Endothelial cell of umbilical vein (primary cell): ENCODE results near the gene MB21D2. TPM values are rescaled to one million over a fixed set of nuclear protein-coding genes. Genes with fewer than 3 reads are reported as not detected.

Experiments
- BruUV-seq: library from RNA; stranded (reverse); fragments of 400-500 nt; replicated peaks from 2 replicates; lab custom pipeline; 2021; lab: Mats Ljungman, UMichigan
- CTCF ChIA-PET: fragments of 300-600, 350-600 bp; sonication (Branson Sonifier 250); formaldehyde crosslinking; loops from one replicate; lab custom pipeline; 2021; ENCODE audit warnings: antibody characterized with exemption, inconsistent platforms; lab: Charles Lee
- POLR2A ChIA-PET: fragments of 300-600, 350-600 bp; sonication (Branson Sonifier 250); formaldehyde crosslinking; loops from one replicate; lab custom pipeline; 2021; ENCODE audit warnings: antibody characterized with exemption, inconsistent platforms; lab: Charles Lee
- DNase-seq: peaks from one replicate; pipeline ENCODE4 v3.0.0-alpha.2; 2011; ENCODE audit warnings: low read depth, low spot score
- FAIRE-seq: peaks from 2 replicates; lab custom pipeline; 2011; peaks lifted over from hg19 to GRCh38; lab: Jason Lieb, UNC
- H2AFZ ChIP-seq: 2 replicates; pipeline ENCODE4 v1.6.0; 2012; ENCODE audit warnings: low read depth, low read length, control low read depth, inconsistent platforms
- H3K27ac ChIP-seq: 2 replicates; pipeline ENCODE4 v1.5.1; 2011; ENCODE audit warnings: low read depth, mild to moderate bottlenecking, control low read depth, low read length, moderate library complexity; ENCODE audit not compliant: insufficient read depth
- H3K27me3 ChIP-seq, 2 experiments: 2 replicates each; pipeline versions ENCODE4 v1.6.0 to v1.6.1; 2011; ENCODE audit warnings: low read length in 2 of 2, mixed read lengths in 1 of 2; ENCODE audit not compliant: control insufficient read depth in 2 of 2, insufficient read depth in 2 of 2
- H3K36me3 ChIP-seq, 2 experiments: 2 replicates in 1 of 2; 3 replicates in 1 of 2; pipeline ENCODE4 v1.5.1; 2011; ENCODE audit warnings: low read length in 2 of 2, mild to moderate bottlenecking in 1 of 2, moderate library complexity in 1 of 2; ENCODE audit not compliant: control insufficient read depth in 2 of 2, insufficient read depth in 2 of 2; ENCODE audit errors: extremely low read depth in 1 of 2
- H3K4me1 ChIP-seq: 3 replicates; pipeline ENCODE4 v1.5.1; 2011; ENCODE audit warnings: mild to moderate bottlenecking, low read length; ENCODE audit not compliant: control insufficient read depth, insufficient read depth; ENCODE audit errors: extremely low read depth
- H3K4me2 ChIP-seq: 2 replicates; pipeline ENCODE4 v1.6.1; 2011; ENCODE audit warnings: low read length, control low read depth, mixed read lengths; ENCODE audit not compliant: insufficient read depth
- H3K4me3 ChIP-seq, 3 experiments: fragments of 200-600 bp in 1 of 3; sonication (generic), shearing (Covaris generic) in 1 of 3; replicated peaks in 1 of 3; 2 replicates each; pipeline ENCODE4 v1.5.1; 2011 to 2016; ENCODE audit warnings: control low read depth in 3 of 3, low read length in 3 of 3, mild to moderate bottlenecking in 2 of 3, inconsistent platforms in 1 of 3, low read depth in 1 of 3, moderate library complexity in 1 of 3; ENCODE audit not compliant: insufficient read depth in 1 of 3
- H3K79me2 ChIP-seq: 2 replicates; pipeline ENCODE4 v1.6.0; 2012; ENCODE audit warnings: low read length, inconsistent platforms; ENCODE audit not compliant: control insufficient read depth, insufficient read depth
- H3K9ac ChIP-seq: replicated peaks from 2 replicates; pipeline ENCODE3; 2011; ENCODE audit warnings: low read length, control low read depth; ENCODE audit not compliant: insufficient read depth; ENCODE audit errors: extremely low read depth
- H3K9me1 ChIP-seq: replicated peaks from 3 replicates; pipeline ENCODE4 v1.6.0; 2011; ENCODE audit warnings: mild to moderate bottlenecking, low read length; ENCODE audit not compliant: control insufficient read depth, insufficient read depth; ENCODE audit errors: extremely low read depth
- H3K9me3 ChIP-seq: replicated peaks from 2 replicates; pipeline ENCODE4 v1.5.1; 2012; ENCODE audit warnings: low read length, inconsistent platforms; ENCODE audit not compliant: control insufficient read depth, insufficient read depth
- H4K20me1 ChIP-seq: replicated peaks from 2 replicates; pipeline ENCODE3; 2011; ENCODE audit warnings: mild to moderate bottlenecking, low read length; ENCODE audit not compliant: control insufficient read depth, insufficient read depth; ENCODE audit errors: extremely low read depth
- EZH2 ChIP-seq: IDR thresholded peaks from 2 replicates; pipeline ENCODE4 v1.6.1; 2012; ENCODE audit warnings: borderline replicate concordance, low read depth, mild to moderate bottlenecking, moderate library complexity, low read length, inconsistent platforms; ENCODE audit not compliant: severe bottlenecking
- FOS ChIP-seq: IDR thresholded peaks from 2 replicates; pipeline ENCODE4 v1.6.1; 2011; ENCODE audit warnings: mild to moderate bottlenecking, low read length, moderate library complexity, borderline replicate concordance; ENCODE audit not compliant: insufficient read depth
- GATA2 ChIP-seq: IDR thresholded peaks from 2 replicates; pipeline ENCODE4 v1.7.0; 2011; ENCODE audit warnings: low read depth, mild to moderate bottlenecking, moderate library complexity, mixed read lengths, low read length; ENCODE audit not compliant: insufficient read length, insufficient read depth
- JUN ChIP-seq: IDR thresholded peaks from 2 replicates; pipeline ENCODE4 v1.6.1; 2011; ENCODE audit warnings: borderline replicate concordance, low read depth; ENCODE audit not compliant: insufficient read length, insufficient read depth
- MYC ChIP-seq: IDR thresholded peaks from one replicate; pipeline ENCODE4 v1.6.1; 2011; ENCODE audit warnings: mild to moderate bottlenecking, low read depth, low read length
- POLR2A ChIP-seq: IDR thresholded peaks from 2 replicates; pipeline ENCODE4 v1.6.1; 2012; ENCODE audit warnings: low read depth, mild to moderate bottlenecking, control low read depth, low read length
- dilution Hi-C: fragments of 300-500 bp; cut with MboI; formaldehyde crosslinking; loops from one replicate; pipeline ENCODE4 v1.15.0; 2019; ENCODE audit warnings: low sequenced_read_pairs; ENCODE audit not compliant: extremely low pct_ligation_motif_present
- intact Hi-C: fragments of 100-400 bp; cut with micrococcal nuclease; formaldehyde crosslinking; loops from one replicate; pipeline ENCODE4 v1.10.0; 2022
- polyA plus RNA-seq, 4 experiments: library from polyadenylated mRNA; depleted of rRNA in 3 of 4; stranded (reverse) in 3 of 4; unstranded in 1 of 4; fragments of >200 nt; gene quantifications; 2 replicates each; pipeline versions ENCODE4 v1.2.1 to v1.2.3, GENCODE V29; 2011 to 2012; ENCODE audit warnings: missing spikeins in 1 of 4
- total RNA-seq: library from RNA; stranded (reverse); gene quantifications from 2 replicates; pipeline ENCODE4 v1.2.3, GENCODE V29; 2021
- TF ChIP-seq, protein P1 (sequence below), 2 donors: IDR thresholded peaks; 1 replicate in 1 of 2; 2 replicates in 1 of 2; pipeline ENCODE4 v1.5.1; 2011; ENCODE audit warnings: low read length in 2 of 2, mild to moderate bottlenecking in 2 of 2, moderate library complexity in 2 of 2, control low read depth in 1 of 2, inconsistent platforms in 1 of 2, low read depth in 1 of 2; ENCODE audit not compliant: insufficient read depth in 1 of 2; ENCODE audit errors: extremely low read depth in 1 of 2
- TF ChIP-seq, protein P2 (sequence below): IDR thresholded peaks from 2 replicates; pipeline ENCODE4 v1.6.1; 2011; ENCODE audit not compliant: insufficient read depth, insufficient read length

MB21D2 gene
- total and polyA plus RNA-seq, 2 donors (not counting 3 experiments of a cell fraction or from before 2014, with no cell fraction given): 6.7 to 7.4 TPM

DNA sequence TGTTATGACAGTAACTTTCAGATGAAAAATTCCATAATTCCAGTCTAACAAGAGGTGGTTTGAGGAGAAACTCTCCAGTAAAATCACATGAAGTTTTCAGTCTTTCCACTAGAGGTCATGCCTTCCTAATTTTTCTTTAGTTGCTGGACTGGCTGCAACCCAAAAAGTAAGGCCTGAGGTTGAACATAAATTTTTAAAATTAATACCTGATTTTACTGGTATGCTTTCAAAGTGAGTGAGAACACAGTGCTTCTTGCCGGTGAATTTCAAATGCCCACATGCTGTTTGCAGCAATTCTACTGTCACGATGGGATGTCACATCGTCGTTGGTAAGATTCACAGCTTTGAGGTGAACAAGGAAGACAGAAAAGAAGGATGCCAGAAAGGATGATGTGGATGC is 101.3 kb downstream of the MB21D2 start:
- no peak for FAIRE-seq
- no peak overlapping the region for H2AFZ ChIP-seq
- no peaks in the 10 kb centered on the region for H3K79me2 ChIP-seq
- H3K4me2 ChIP-seq: no peak overlapping the region
- no peak overlapping the region for H3K9ac ChIP-seq
- H3K9me1 ChIP-seq: no peaks in the 10 kb centered on the region
- intact Hi-C loops: loop anchor here (1.0 to 5.0 kb wide), 6 partner anchors 101 to 776 kb away; partner anchors contain the start of genes MB21D2 and OPA1
- peaks cover 2% of the 10 kb centered on the region for H4K20me1 ChIP-seq
- peak; percentile 68 for DNase-seq
- CTCF ChIA-PET: interaction anchor here (0.8 to 10.8 kb wide), 12 partner anchors 8 to 754 kb away, joined by 3 to 273 read pairs (median 5); partner anchors contain the start of gene MB21D2
- BruUV-seq: no TSS peak
- H3K27me3 ChIP-seq: no peaks in the 10 kb centered on the region
- no peaks in the 10 kb centered on the region for H3K9me3 ChIP-seq
- dilution Hi-C loops: no loop called here
- no peak overlapping the region for H3K27ac ChIP-seq
- H3K4me3 ChIP-seq: no peak overlapping the region
- peaks cover 29% of the 10 kb centered on the region for H3K4me1 ChIP-seq
- no peak for TF ChIP-seq GATA2
- TF ChIP-seq, protein P1, sequence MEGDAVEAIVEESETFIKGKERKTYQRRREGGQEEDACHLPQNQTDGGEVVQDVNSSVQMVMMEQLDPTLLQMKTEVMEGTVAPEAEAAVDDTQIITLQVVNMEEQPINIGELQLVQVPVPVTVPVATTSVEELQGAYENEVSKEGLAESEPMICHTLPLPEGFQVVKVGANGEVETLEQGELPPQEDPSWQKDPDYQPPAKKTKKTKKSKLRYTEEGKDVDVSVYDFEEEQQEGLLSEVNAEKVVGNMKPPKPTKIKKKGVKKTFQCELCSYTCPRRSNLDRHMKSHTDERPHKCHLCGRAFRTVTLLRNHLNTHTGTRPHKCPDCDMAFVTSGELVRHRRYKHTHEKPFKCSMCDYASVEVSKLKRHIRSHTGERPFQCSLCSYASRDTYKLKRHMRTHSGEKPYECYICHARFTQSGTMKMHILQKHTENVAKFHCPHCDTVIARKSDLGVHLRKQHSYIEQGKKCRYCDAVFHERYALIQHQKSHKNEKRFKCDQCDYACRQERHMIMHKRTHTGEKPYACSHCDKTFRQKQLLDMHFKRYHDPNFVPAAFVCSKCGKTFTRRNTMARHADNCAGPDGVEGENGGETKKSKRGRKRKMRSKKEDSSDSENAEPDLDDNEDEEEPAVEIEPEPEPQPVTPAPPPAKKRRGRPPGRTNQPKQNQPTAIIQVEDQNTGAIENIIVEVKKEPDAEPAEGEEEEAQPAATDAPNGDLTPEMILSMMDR (IDR thresholded peaks at IDR 0.05; ENCODE audit: extremely low read depth in 1 of 2, insufficient read depth in 1 of 2, low read depth in 1 of 2, low read length in 2 of 2): peak; percentile 38 to 51
- POLR2A ChIA-PET: no interaction called here
- no peaks in the 10 kb centered on the region for H3K36me3 ChIP-seq

DNA sequence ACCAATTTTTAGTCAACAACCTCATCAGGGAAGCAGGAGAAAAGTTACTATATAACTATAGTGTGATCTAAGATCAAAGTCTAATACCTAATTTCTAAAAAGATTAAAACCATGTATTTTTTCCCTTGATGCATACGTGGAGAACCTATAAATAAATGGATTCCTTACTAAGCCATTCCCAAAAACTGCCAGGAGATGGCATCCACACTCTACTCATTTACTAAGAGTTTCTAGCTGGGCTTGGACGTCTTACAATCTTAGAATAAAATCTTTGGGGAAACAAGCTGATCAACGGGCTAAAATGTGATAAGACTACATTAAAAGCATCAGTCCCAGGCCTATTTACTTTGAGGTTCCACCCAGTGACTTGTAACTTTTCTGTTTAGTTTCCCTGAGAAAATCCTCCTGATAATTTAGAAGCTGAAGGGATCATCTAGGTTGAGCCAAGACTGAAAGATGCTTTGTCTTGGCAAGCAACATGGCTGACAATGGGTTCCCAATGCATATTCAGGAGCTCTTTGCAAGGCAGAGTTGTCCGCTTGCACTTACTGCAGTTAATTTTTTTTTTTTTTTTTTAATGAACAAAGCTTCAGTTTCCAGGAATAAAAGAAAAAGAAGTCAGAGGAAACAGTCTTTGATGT is 104.8 kb downstream of the MB21D2 start:
- intact Hi-C loops (loop anchor here (1.0 to 5.0 kb wide), 5 partner anchors 228 to 759 kb away; partner anchors contain the start of gene PLAAT1), dilution Hi-C loops (no loop called here)
- H3K4me3 ChIP-seq: no peak overlapping the region
- no peaks in the 10 kb centered on the region for H3K27me3 ChIP-seq
- H3K9me3 ChIP-seq: no peaks in the 10 kb centered on the region
- no peak overlapping the region for H3K4me2 ChIP-seq
- no peaks in the 10 kb centered on the region for H3K36me3 ChIP-seq
- no peaks in the 10 kb centered on the region for H3K9me1 ChIP-seq
- DNase-seq (peak; percentile 79), FAIRE-seq (no peak)
- ChIA-PET CTCF (interaction anchor here (0.5 to 10.8 kb wide), 68 partner anchors 9 to 968 kb away, joined by 3 to 273 read pairs (median 3); partner anchors contain the start of gene MB21D2), POLR2A (interaction anchor here (0.6 kb wide), 1 partner anchor 671 kb away, joined by 3 read pairs; no protein-coding TSS in a partner anchor)
- no peak overlapping the region for H2AFZ ChIP-seq
- TF ChIP-seq POLR2A: no peak
- no peak for TF ChIP-seq MYC
- TF ChIP-seq EZH2: no peak
- TF ChIP-seq JUN: no peak
- TF ChIP-seq, protein P2, sequence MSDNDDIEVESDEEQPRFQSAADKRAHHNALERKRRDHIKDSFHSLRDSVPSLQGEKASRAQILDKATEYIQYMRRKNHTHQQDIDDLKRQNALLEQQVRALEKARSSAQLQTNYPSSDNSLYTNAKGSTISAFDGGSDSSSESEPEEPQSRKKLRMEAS: no peak
- TF ChIP-seq, protein P1 (IDR thresholded peaks at IDR 0.05; ENCODE audit: extremely low read depth in 1 of 2, insufficient read depth in 1 of 2, low read depth in 1 of 2, low read length in 2 of 2): peak; percentile 44 to 50
- TF ChIP-seq FOS: no peak
- peaks cover 2% of the 10 kb centered on the region for H4K20me1 ChIP-seq
- H3K79me2 ChIP-seq: no peaks in the 10 kb centered on the region
- peaks cover 14% of the 10 kb centered on the region for H3K4me1 ChIP-seq
- H3K9ac ChIP-seq: no peak overlapping the region
- no TSS peak for BruUV-seq
- no peak overlapping the region for H3K27ac ChIP-seq
